GM18508 (cell line): Measurements from ENCODE around the gene IL36RN.

Source experiments
- ATAC-seq: cut with Tn5 transposase; IDR thresholded peaks from one replicate; pipeline ENCODE4 v1.9.1; 2021; ENCODE audit warnings: moderate number of reproducible peaks; ENCODE audit not compliant: insufficient read depth, unreplicated experiment

IL36RN gene

DNA sequence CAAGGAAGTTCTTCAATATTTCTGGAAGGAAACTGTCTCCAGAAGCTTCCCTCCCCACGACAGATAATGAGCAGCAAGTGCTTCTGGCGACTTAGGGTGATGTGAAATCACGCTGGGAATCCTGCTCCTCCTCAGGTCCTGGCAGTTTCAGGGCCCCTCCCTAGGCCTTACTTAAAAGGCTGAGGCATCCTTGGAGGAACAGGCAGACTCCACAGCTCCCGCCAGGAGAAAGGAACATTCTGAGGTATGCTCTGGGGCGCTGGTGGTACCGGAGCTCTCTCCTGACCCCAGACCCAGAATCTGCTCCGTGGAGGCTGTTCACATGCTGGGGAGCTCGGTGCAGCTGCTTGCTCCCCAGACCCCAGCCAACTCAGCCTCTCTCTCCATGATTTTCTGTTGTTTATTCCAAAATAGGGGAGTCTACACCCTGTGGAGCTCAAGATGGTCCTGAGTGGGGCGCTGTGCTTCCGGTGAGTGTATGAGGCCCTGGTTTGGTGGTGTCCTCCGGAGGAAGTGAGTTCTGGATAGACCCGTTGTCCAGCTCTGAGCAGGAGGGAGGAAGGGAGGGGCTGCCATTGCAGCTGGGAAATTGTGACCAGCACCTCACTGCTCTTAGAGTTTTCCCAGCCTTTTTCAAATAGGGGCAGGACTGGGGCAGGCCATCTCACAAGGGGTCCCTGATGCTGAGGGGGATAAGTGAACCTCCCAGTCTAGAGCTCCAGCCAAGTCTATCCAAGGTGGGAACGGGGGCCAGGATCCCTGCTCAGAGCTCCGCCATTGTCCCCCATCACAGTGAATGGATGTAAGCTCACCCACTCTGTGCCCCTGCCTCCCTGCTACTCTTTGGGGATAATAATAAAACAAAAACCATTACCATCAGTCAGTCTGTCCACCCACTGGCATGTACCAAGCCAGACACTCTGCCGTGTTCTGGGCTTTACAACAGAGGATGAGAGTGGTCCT lies at the start of gene IL36RN:
Gene IL36RN, plus strand, starts transcription at position 201 of the 963 bp plus-strand sequence. Its CDS starts 241 bp downstream, at position 442.
- no peak for ATAC-seq

DNA sequence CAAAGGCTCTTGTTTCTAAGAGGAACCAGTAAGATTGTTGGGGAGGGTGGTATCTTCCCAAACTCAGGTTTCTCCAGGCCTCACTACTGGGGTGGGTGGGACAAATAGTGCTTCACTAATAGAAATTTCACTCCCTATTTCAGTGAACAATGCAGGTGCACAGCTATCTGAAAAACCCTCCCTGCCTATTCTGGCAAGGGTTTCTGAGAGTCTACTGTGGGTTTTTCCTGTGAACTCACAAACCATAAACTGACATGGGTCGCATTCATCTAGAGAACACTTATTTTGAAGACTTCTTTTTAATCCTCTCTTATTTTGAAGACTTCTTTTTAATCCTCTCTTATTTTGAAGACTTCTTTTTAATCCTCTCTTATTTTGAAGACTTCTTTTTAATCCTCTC lies 49.4 kb upstream of the IL36RN start:
- ATAC-seq: no peak

DNA sequence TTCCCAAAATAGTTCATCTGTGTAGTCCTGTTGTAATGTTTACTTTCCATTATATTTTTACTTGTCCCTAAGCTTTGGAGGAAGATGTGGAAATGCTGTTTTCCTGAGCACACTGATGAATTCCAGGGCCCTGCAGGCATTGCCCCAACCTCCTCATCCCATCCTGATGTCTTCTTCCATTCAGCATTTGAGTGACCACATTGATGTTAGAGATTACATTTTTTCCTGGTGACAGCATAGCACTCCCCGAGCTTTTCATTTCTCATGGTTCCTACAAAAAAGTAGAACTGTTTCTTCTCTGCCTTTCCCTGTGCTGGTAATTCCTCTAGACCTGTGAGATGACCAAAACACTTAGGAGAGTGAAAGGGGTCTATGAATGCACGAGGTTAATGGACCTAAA lies 48.9 kb upstream of the IL36RN start:
- no peak for ATAC-seq

DNA sequence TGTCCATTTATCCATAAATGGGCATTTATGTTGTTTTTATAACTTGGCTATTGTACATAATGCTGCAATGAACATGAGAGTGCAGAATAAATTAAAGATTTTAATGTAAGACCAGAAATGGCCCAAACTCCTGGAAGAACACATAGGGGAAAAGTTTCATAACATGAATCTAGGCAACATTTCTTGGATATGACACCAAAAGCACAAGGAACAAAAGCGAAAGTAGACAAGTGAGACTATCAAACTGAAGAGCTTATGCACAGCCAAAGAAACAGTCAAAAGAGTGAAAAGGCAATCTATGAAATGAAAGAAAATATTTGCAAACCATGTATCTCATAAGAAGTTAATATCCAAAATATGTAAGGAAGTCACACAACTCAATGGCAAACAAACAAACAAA lies 47.9 kb upstream of the IL36RN start:
- ATAC-seq: no peak

DNA sequence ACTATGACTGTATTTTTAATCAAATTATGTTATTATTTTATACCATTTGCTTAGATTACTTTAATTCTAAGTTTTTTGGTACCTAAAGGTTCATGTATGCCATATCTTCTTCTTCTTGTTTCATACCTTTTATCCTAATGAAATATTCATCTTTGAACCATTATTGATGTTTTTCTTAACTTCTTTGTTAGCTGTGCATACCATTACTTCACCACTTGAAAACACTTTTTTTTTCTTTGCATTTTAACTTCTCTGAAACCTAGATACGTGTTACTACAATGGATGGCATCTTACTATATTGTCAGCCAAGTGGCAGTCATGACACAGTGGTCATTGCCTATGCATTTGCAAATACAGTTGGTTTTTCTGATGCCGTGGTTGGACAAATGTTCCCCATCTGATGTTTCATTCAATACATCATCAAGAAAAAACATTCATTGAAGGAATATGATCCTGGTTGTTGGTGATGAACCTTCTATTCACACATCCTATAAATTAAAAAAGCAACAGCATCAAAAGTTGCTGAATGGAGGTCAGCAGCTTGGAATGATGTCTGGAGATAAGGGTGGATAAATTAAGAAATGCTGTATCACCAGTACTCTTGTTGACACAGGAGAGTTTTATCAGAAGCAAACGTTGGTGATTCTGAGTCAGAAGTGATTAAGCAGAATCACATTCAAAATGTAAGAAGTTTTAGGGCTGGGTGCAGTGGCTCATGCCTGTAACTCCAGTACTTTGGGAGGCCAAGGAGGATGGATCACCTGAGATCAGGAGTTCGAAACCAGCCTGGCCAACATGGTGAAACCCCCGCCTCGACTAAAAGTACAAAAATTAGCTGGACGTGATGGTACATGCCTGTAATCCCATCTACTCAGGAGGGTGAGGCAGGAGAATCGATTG lies 46.3 kb upstream of the IL36RN start:
- ATAC-seq: no peak

DNA sequence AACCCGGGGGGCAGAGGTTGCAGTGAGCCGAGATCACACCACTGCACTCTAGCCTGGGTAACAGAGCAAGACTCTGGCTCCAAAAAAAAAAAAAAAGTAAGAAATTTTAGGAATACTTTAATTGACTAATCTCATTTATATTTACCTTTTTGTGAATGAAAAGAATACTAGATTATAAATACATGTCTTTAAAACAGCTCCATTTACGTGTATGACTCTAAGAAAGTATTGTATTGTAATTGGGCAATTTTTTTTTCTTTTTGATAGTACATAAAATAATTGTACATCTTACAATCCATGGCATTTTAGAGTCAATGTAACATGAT lies 45.7 kb upstream of the IL36RN start:
- no peak for ATAC-seq

DNA sequence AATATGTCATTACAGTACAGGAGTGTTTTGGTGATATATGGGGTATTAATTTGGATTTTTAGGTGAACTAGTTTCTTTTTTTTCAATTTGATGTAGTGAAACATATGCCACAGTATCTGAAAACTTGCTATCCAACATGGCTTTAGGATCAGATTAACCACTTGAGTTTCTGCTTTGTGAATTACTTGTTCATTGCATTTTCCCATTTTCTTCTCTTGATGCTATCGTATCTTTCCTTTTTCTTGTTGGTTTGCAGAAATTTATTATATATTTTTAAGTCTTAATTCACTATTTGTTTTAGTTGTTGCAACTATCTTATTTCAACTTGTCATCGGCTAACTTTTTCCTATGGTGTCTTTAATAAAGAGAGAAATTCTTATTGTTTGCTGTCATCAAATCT lies 44.9 kb upstream of the IL36RN start:
- ATAC-seq: no peak

DNA sequence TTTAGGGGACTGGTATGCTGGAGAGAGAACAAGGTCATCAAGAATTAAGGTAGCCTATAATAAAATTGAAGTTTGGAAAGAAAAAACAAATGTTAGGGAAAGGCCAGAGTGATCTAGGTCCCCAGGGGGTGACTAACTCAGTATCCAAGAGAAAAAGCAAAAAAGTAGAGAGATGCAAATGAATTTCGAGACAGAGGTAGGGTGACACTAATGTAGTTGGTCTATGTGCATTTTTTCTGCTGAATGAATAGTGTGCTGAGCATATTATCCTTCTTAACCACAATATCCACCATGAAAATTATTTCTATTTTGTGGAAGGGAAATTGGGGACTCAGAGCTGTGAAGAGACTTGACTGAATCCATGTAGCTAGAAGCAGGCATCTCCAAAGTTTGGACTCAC lies 44.0 kb upstream of the IL36RN start:
- ATAC-seq: no peak

DNA sequence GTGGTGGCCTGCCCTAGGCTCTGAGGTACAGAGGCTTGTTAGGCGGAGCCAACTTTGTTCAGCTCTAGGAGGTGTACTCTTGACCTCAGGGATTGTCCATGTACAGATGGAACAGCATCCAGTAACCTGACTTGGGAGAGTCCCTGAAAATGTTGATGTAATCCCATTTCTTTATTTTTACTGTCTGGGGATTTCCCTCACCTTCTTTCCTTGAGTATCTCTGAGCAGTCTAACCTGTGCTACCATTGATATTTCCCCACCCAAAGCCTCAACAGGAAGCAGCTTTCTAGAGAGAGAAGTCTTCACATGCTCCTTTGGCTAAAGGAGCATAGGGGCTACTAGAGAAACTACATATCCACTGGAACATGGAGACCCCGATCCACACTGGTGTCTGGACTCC lies 43.3 kb upstream of the IL36RN start:
- ATAC-seq: no peak

DNA sequence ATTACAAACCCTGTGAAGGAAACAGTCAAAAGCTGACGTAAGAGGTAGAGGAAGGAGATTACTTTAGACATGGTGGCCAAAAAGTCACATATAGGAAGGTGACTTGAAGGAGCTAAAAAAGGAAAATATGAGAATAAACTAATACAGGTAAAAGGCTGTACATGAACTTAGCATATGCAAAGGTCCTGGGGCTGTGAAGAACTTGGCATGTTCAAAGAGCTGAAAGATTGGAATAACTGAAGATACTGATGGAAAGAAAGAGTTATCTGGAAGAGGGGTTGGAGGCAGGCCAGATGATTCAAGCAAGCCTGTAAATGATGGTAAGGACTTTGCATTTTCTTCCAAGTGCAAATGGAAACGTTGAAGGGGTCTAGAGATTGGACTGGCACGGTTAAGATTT lies 40.5 kb upstream of the IL36RN start:
- no peak for ATAC-seq

DNA sequence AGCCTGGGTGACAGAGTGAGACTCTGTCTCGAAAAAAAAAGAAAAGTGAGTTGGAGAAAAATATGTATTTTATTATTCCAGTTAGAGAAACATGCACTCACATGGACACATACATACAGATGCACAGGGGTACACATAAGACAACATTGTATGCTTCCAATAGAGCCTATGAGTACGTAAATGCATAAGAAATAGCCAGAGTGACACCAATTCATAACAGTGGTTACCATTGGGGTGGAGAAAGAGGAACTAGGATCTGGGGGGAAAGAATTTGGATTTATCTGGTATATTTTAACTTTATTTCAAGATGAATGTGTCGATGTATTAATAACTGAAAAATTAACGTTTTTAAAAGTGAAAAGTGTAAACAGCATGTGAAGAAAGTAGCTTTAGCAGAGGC lies 37.7 kb upstream of the IL36RN start:
- ATAC-seq: no peak

DNA sequence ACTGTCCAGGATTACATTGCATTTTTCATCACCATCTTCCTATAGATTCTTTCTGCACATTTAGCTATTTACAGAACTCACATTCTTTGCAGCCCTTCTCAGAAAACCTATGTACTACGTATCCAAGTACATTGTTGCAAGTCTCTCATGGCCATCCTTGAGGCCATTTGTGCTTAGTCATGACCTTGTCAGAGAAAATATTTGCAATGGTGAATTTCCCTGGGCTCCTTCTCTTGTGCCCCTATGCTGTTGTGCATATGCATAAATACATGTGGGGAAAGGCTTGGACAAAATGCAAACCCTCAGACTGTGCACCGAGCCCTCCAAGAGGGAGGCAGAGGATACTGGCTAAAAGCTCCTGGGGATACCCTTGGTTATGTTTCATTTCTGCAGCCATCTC lies 34.2 kb upstream of the IL36RN start:
- ATAC-seq: no peak

DNA sequence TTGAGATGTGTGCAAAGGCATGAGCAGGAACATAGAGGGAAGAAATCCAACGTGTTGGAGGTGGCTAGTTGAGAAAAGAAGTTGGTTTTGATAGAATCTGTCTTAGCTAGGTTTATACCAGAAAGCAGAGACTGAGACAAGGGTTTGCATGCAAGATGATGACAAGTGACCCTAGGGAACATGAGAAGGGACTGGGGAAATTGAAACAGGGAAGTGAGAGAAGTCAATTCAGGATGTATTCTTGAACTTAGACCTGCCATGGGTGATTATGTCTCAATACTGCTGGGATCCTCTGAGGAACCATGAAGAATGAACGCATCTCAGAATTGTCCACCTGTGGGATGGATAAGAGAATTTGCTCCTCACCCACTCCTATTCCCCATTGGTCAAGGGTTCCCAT lies 33.3 kb upstream of the IL36RN start:
- ATAC-seq: no peak

DNA sequence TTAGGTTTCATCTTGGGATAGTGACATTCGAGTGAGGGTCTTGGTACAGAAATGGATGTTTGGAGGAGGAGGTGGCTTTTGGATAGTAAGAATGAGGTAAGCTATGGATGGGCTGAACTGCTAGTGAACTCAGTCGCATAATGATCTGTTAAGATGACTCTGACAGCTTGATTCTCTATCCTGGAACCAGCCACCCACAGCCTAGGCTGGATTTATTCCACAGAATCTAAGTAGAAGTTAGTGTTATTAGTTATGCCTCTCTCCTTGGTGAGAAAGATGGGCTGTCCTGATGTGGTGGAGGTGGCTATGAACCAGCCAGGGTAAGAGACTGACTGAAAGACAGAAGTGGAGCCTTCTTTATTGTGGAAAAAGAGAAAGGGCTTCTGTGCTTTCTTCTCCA lies 31.3 kb upstream of the IL36RN start:
- no peak for ATAC-seq

DNA sequence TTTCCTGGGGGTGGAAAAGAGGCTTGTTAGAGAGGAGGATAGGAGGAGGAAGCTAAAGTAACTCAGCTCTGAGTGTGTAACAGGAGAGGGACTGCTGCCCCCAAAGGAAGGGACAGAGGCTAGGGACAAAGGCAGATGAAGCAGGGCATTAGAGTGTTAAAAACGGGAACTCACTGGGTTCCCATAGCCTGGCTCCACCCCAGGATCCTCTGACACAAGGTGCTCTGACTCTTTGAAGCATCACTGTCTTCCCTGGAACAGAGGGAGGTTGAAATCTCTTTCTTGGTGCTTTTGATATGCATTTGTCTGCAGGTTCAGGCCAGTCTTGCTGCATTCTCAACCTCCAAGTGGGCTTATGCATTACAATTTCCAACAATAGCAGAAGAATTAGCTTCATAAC lies 30.9 kb upstream of the IL36RN start:
- no peak for ATAC-seq

DNA sequence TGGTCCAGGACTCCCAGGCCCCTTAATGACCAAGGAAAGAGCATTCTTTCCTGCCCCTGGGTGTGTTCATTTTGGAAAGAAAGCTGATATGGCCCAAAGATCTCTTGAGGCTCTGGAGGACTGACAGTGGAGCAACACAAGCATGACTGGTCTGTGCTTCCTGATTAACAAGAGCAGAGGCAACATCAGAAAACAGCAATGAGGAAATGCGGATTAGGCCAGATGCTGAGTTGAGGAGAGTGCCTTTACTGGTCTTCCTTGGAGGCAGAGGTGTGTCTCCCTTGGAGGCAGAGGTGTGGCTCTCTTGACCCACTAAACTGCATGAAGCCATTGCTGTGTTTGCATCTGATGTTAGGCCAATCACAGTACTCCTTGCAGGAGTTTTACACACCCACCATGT lies 26.3 kb upstream of the IL36RN start:
- no peak for ATAC-seq

DNA sequence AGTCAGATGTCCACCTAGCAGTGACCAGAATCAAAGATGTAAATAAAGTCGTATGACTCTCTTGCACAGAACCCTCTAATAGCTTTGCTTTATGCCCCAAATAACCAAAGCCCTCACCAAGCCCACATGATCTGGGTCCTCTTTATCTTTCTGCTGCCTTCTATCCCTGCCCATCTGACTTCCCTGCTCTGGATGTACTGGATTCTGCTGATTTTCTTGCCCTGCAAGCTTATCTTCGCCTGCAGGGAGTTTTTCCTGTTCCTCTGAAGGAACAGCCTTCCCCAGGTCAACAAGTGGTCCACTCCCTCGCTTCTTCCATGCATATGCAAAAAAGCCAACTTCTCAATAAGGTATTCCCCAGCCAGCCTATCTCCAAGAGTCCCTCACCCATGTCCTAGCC lies 25.0 kb upstream of the IL36RN start:
- ATAC-seq: no peak

DNA sequence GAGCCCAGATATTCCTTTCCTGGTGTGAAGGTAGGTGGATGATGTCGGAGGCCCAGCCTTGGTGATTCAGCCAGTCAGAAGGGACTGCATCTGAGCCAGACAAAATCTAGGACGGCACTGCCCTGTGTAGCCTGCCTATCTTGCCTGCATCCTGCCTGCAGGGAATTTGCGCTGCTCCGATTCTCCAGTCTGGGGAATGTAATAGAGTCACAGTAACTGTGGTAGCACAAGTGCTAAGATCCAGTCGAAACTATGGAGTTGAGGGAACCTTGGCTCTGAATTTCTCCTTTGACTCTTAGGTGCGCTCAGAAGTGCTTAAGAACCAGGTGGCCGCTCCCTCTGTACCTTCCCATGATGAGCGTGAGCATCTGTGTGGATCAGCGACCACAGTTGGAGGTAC lies 22.2 kb upstream of the IL36RN start:
- ATAC-seq: no peak

DNA sequence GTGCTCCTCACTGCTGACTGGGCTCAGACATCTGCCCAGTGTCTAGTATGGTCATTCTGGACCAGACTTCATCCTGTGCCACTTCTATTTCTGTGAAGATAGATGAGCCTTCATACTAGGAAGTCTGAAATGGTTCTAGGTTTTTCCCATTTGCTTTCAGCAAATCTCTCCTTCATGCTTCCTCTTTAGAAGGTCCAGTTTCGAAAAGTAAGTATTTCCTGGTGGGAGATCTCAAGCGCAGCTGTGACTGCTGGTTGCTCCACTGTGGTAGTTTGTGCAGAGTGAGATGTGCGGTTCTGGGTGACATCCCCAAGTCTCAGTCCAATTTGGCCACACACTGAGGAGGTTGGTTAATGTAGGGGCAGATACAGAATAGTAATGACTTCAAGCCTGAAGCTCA lies 20.7 kb upstream of the IL36RN start:
- no peak for ATAC-seq

DNA sequence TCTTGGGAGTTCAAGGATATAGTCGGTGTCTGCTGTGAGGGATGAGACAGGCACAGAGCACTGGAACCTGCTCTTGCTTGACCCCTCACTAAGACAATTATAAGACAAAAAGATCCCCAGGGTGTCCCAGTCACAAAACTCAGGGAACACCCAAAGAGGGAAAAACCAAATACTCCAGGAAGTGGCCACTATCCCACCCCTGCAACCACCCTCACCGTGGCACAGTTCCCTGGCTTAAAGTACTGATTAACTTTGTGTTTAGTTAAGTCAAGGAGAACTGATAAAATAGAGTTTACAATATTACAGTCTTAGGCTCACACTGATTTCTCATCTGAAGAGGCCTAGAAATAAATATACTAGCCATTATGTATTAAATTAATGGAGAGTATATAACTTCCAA lies 19.8 kb upstream of the IL36RN start:
- no peak for ATAC-seq

DNA sequence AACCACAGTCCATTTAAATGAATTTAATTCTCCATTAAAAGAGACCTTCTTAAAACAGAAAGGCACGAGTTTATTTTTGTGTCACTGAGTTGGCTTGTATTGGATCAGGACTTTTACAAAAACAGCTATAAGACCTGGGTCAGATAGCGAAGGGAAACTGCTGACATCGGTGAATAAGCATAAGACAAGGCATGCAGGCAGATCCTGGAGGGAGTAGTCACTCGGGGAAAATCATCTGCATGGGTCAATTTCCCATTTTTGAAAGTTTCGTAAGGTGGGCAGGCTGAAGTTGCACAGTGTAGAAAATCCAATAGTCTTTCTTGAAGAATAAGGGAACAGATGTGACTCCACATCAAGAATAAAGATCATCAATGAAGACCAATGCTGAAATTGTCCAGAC lies 19.3 kb upstream of the IL36RN start:
- ATAC-seq: no peak
